Panc1 (cell line): Measurements from ENCODE around the gene SLC2A4RG. TPM values are rescaled to one million over a fixed set of nuclear protein-coding genes. Genes with fewer than 3 reads are reported as not detected.

Experiments used
- ATAC-seq: fragments of 200-7000 bp; cut with Tn5 transposase; 2 replicates; pipeline ENCODE4 v1.9.1; 2020; ENCODE audit warnings: mild to moderate bottlenecking, moderate library complexity
- BruUV-seq: library from RNA; stranded (reverse); fragments of 400-500 nt; replicated peaks from 2 replicates; lab custom pipeline; 2021; lab: Mats Ljungman, UMichigan
- CTCF ChIA-PET: fragments of 300-600 bp; sonication (Branson Sonifier 250); formaldehyde crosslinking; loops from one replicate; lab custom pipeline; 2022; ENCODE audit warnings: antibody characterized with exemption; lab: Charles Lee
- POLR2A ChIA-PET: fragments of 300-600 bp; sonication (Branson Sonifier 250); formaldehyde crosslinking; loops from one replicate; lab custom pipeline; 2022; ENCODE audit warnings: antibody characterized with exemption; lab: Charles Lee
- DNase-seq: peaks from one replicate; pipeline ENCODE4 v3.0.0-alpha.2; 2010; ENCODE audit warnings: low read depth, low spot score
- H3K27ac ChIP-seq: 2 replicates; pipeline ENCODE4 v1.5.1; 2011; ENCODE audit warnings: mild to moderate bottlenecking, low read length, inconsistent platforms
- H3K27me3 ChIP-seq: fragments of 200-500 bp; sonication (Bioruptor generic); 2 replicates; pipeline ENCODE4 v1.6.0; 2014; ENCODE audit warnings: low read length, inconsistent platforms; ENCODE audit not compliant: control insufficient read depth, insufficient read depth
- H3K36me3 ChIP-seq: fragments of 200-500 bp; sonication (Bioruptor generic); 2 replicates; pipeline ENCODE4 v1.5.1; 2014; ENCODE audit warnings: inconsistent platforms, mild to moderate bottlenecking, low read length, moderate library complexity; ENCODE audit not compliant: control insufficient read depth, insufficient read depth
- H3K4me1 ChIP-seq: 2 replicates; pipeline ENCODE4 v1.5.1; 2011; ENCODE audit warnings: inconsistent platforms, mild to moderate bottlenecking, low read length, moderate library complexity; ENCODE audit not compliant: control insufficient read depth, insufficient read depth
- H3K4me3 ChIP-seq, 2 experiments: 2 replicates each; pipeline ENCODE4 v1.5.1; 2011 to 2012; ENCODE audit warnings: low read depth in 2 of 2, low read length in 2 of 2, mild to moderate bottlenecking in 2 of 2, inconsistent platforms in 1 of 2, moderate library complexity in 1 of 2
- H3K9me3 ChIP-seq: fragments of 200-500 bp; sonication (Bioruptor generic); 2 replicates; pipeline ENCODE4 v1.5.1; 2014; ENCODE audit warnings: low read depth, mild to moderate bottlenecking, inconsistent platforms, low read length, moderate library complexity; ENCODE audit not compliant: control insufficient read depth, insufficient read depth
- CTCF ChIP-seq: fragments of 450-650 bp; IDR thresholded peaks from 2 replicates; pipeline ENCODE4 v1.5.1; 2017; ENCODE audit warnings: mild to moderate bottlenecking
- POLR2AphosphoS5 ChIP-seq: IDR thresholded peaks from 2 replicates; pipeline ENCODE4 v1.6.1; 2012; ENCODE audit warnings: mild to moderate bottlenecking, low read depth, low read length, moderate library complexity
- SIN3A ChIP-seq: IDR thresholded peaks from 2 replicates; pipeline ENCODE4 v1.6.1; 2012; ENCODE audit warnings: low read depth, mild to moderate bottlenecking, low read length, moderate library complexity, borderline replicate concordance; ENCODE audit not compliant: insufficient read depth
- TCF7L2 ChIP-seq: IDR thresholded peaks from 2 replicates; pipeline ENCODE4 v1.6.1; 2011; ENCODE audit warnings: mild to moderate bottlenecking, low read depth, low read length, inconsistent platforms
- in situ Hi-C: cut with HindIII; loops from 2 replicates; pipeline ENCODE4 v1.10.0; 2016; ENCODE audit warnings: low sequenced_read_pairs, low pct_unique_long_range_greater_than_20kb
- intact Hi-C: fragments of 100-400 bp; cut with micrococcal nuclease; formaldehyde crosslinking; loops from one replicate; pipeline ENCODE4 v1.10.0; 2022; ENCODE audit not compliant: unreplicated experiment
- total RNA-seq: library from RNA; stranded (reverse); gene quantifications from one replicate; pipeline ENCODE4 v1.2.1, GENCODE V29; 2021; ENCODE audit not compliant: unreplicated experiment
- TF ChIP-seq, protein P1 (sequence below), 2 experiments: IDR thresholded peaks; 2 replicates each; pipeline ENCODE4 v1.6.1; 2011 to 2012; ENCODE audit warnings: low read depth in 2 of 2, control low read depth in 1 of 2, low read length in 1 of 2, mild to moderate bottlenecking in 1 of 2, moderate library complexity in 1 of 2; ENCODE audit not compliant: insufficient read depth in 1 of 2

Gene SLC2A4RG
- total RNA-seq, 1 experiment from 2014 or later, result 166 TPM

DNA sequence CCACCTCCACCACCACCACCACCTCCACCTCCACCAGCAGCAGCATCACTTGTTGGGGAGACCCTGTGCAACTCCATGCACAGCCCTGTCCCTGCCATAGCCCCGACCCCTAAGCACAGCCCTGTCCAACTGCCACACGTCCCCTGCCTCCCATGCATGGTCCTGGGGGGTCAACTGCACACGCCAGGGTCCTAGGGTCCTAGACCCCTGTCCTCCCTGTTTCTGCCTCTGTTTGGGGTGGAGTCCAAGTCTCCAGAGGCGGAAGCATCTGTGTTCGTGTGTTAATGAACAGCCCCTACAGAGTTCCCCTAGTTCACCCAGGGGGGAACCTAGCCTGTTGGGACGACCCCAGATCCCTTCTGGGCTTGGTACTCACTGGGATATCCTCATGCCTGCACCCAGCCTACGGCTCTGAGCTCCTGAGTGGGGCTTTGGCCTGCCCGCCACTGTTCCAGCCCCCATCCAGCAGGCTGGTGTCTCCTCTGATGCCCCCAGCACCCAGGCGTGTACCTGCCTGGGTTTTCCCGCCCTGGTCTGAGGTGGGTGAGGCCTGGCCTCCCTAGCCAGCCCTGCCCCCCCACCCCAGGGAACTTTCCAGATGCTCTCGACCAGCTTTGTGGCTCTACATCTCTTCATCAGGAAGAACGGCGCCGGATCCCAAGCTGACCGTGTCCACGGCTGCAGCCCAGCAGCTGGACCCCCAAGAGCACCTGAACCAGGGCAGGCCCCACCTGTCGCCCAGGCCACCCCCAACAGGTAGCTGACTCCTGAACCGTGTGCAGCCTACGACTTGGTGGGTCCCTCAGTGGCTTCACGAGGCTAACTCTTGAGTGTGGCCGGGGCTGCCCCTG, 45.6 kb upstream of the SLC2A4RG start:
- no peaks in the 10 kb centered on the region for H3K36me3 ChIP-seq
- intact Hi-C loops (no loop called here), in situ Hi-C loops (no loop called here)
- DNase-seq (no peak), ATAC-seq (no peak)
- no peak overlapping the region; the same call in 1 of the 2 replicates for H3K27ac ChIP-seq
- peaks cover 35% of the 10 kb centered on the region for H3K4me1 ChIP-seq
- CTCF ChIA-PET, result no interaction called here
- H3K9me3 ChIP-seq, result no peaks in the 10 kb centered on the region
- no peak for TF ChIP-seq CTCF
- TF ChIP-seq SIN3A, result no peak
- TF ChIP-seq, protein P1, sequence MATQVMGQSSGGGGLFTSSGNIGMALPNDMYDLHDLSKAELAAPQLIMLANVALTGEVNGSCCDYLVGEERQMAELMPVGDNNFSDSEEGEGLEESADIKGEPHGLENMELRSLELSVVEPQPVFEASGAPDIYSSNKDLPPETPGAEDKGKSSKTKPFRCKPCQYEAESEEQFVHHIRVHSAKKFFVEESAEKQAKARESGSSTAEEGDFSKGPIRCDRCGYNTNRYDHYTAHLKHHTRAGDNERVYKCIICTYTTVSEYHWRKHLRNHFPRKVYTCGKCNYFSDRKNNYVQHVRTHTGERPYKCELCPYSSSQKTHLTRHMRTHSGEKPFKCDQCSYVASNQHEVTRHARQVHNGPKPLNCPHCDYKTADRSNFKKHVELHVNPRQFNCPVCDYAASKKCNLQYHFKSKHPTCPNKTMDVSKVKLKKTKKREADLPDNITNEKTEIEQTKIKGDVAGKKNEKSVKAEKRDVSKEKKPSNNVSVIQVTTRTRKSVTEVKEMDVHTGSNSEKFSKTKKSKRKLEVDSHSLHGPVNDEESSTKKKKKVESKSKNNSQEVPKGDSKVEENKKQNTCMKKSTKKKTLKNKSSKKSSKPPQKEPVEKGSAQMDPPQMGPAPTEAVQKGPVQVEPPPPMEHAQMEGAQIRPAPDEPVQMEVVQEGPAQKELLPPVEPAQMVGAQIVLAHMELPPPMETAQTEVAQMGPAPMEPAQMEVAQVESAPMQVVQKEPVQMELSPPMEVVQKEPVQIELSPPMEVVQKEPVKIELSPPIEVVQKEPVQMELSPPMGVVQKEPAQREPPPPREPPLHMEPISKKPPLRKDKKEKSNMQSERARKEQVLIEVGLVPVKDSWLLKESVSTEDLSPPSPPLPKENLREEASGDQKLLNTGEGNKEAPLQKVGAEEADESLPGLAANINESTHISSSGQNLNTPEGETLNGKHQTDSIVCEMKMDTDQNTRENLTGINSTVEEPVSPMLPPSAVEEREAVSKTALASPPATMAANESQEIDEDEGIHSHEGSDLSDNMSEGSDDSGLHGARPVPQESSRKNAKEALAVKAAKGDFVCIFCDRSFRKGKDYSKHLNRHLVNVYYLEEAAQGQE (IDR thresholded peaks at IDR 0.05; ENCODE audit: insufficient read depth in 1 of 2, low read depth in 2 of 2, low read length in 1 of 2), result no peak
- no peak for TF ChIP-seq POLR2AphosphoS5
- no peak for TF ChIP-seq TCF7L2
- BruUV-seq, result no TSS peak
- H3K27me3 ChIP-seq, result no peaks in the 10 kb centered on the region
- no peak overlapping the region for H3K4me3 ChIP-seq
- POLR2A ChIA-PET, result no interaction called here

- intact Hi-C loops, result no loop called here
- H3K27me3 ChIP-seq, result no peaks in the 10 kb centered on the region
- ATAC-seq (no peak), DNase-seq (no peak)
- ChIA-PET POLR2A (no interaction called here), CTCF (no interaction called here)
- no peaks in the 10 kb centered on the region for H3K9me3 ChIP-seq
- no TSS peak for BruUV-seq
- 0 out of 2 replicates have a peak overlapping the region, but pooled peaks have one; percentile 23 for H3K27ac ChIP-seq
- H3K4me1 ChIP-seq, result peaks cover 43% of the 10 kb centered on the region
- TF ChIP-seq, protein P1 (IDR thresholded peaks at IDR 0.05; ENCODE audit: insufficient read depth in 1 of 2, low read depth in 2 of 2, low read length in 1 of 2), result no peak
- TF ChIP-seq POLR2AphosphoS5 (no peak), SIN3A (no peak), TCF7L2 (no peak), CTCF (no peak)
- in situ Hi-C loops, result no loop called here
- no peaks in the 10 kb centered on the region for H3K36me3 ChIP-seq
- H3K4me3 ChIP-seq, result no peak overlapping the region
These were observed 44.8 kb upstream of the SLC2A4RG start for GRCh38 chr20:63694584-63695423.
